ENCODE measurements around the gene CTCF.
A peak's percentile ranks its signal among the peaks of the same experiment; 100 is the strongest.

The CTCF gene

DNA sequence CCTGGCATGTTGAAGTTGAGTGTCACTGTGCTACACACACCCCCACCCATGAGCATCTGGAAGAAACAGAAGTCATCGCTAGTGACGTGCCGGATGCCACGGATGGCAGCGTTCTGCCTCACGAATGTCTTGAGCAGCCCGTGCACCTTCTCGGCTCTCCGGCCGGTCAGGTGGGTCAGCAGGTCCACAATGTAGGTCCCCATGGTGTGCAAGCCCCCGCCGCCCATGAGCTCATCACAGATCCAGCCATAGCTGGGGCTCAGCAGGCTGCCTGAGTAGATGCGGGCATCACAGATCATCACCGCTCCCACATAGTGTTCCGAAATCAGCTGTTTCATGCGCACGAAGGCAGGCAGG, 113.2 kb downstream of the CTCF start:
- ChIA-PET POLR2A (ENCODE audit: low non-redundant PET) (no interaction called here), CTCF (interaction anchor here (1.1 kb wide), 1 partner anchor 12 kb away, joined by 4 read pairs; no protein-coding TSS in a partner anchor)
- H3K27ac ChIP-seq = 0 out of 2 replicates have a peak overlapping the region, but pooled peaks have one; percentile 2
- TF ChIP-seq, protein P1, sequence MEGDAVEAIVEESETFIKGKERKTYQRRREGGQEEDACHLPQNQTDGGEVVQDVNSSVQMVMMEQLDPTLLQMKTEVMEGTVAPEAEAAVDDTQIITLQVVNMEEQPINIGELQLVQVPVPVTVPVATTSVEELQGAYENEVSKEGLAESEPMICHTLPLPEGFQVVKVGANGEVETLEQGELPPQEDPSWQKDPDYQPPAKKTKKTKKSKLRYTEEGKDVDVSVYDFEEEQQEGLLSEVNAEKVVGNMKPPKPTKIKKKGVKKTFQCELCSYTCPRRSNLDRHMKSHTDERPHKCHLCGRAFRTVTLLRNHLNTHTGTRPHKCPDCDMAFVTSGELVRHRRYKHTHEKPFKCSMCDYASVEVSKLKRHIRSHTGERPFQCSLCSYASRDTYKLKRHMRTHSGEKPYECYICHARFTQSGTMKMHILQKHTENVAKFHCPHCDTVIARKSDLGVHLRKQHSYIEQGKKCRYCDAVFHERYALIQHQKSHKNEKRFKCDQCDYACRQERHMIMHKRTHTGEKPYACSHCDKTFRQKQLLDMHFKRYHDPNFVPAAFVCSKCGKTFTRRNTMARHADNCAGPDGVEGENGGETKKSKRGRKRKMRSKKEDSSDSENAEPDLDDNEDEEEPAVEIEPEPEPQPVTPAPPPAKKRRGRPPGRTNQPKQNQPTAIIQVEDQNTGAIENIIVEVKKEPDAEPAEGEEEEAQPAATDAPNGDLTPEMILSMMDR (conservative IDR thresholded peaks at IDR 0.05; ENCODE audit: low read depth) = no peak
- DNase-seq (ENCODE audit: low spot score) = no peak

DNA sequence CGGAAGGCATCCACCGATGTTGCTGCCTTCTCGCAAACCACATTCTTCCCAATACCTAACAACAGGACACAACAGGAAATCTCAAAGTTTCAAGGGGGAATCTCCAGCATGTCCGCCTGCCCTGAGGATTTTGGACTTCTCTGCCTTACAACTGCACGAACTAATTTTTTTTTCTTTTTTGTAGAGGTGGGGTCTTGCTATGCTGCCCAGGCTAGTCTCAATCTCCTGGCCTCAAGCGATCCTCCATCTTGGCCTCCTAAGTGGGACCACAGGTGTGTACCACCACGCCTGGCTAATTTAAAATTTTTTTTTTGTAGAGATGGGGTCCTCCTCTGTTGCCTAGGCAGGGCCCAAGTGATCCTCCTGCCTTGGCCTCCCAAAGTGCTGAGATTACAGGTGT, 113.7 kb downstream of the CTCF start:
- TF ChIP-seq, protein P1 (conservative IDR thresholded peaks at IDR 0.05; ENCODE audit: low read depth) = no peak
- DNase-seq (ENCODE audit: low spot score) = no peak
- ChIA-PET CTCF (interaction anchor here (0.5 to 1.1 kb wide), 4 partner anchors 8 to 229 kb away, joined by 3 to 4 read pairs (median 4); no protein-coding TSS in a partner anchor), POLR2A (ENCODE audit: low non-redundant PET) (no interaction called here)
- H3K27ac ChIP-seq = 0 out of 2 replicates have a peak overlapping the region, but pooled peaks have one; percentile 2

DNA sequence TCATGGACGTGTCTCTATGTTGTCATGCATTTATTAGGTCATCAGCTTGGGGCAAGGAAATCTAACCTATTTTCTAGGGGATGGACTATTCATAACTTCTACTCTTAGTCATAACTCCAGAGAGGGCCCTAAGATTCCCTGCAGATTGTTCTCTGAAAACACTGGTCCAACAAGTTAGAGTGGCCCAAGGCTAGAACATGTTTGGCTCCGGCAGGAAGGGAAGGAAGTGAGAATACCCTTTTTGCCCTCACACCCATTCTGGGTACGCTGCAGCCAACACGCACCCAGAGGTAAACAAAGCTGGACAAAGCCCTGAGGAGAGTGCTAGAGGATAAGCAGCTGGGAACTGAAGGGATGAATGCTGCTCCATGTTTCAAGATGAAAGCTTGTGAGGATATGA, 114.2 kb downstream of the CTCF start:
- TF ChIP-seq, protein P1 (conservative IDR thresholded peaks at IDR 0.05; ENCODE audit: low read depth) = no peak
- no peak for DNase-seq (ENCODE audit: low spot score)
- ChIA-PET CTCF (interaction anchor here (0.5 to 1.0 kb wide), 4 partner anchors 8 to 229 kb away, joined by 3 to 7 read pairs (median 4); partner anchors contain the start of gene ATP6V0D1), POLR2A (ENCODE audit: low non-redundant PET) (interaction anchor here (0.6 kb wide), 1 partner anchor 119 kb away, joined by 3 read pairs; no protein-coding TSS in a partner anchor)
- H3K27ac ChIP-seq = no peak overlapping the region

DNA sequence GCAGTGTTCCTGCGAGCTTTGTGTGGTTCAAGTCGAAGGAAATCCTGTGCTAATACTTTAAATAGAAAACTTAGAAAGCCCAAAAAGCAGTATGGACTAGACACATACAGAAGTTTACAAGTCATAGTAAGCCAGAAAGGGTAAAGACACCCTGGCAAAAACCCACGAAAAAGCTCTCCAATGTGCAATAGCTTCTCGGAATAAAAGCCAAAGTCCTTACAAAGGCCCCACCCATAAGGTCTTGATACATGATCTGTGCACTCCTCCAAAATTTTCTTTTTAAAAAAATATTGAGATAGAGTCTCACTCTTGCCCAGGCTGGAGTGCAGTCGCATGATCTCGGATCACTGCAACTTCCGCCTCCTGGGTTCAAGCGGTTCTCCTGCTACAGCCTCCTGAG, 114.6 kb downstream of the CTCF start:
- no peak for DNase-seq (ENCODE audit: low spot score)
- POLR2A ChIA-PET (ENCODE audit: low non-redundant PET) = interaction anchor here (0.6 kb wide), 1 partner anchor 119 kb away, joined by 3 read pairs; no protein-coding TSS in a partner anchor
- H3K27ac ChIP-seq = peak overlapping the region; percentile 7; the same call in 1 of the 2 replicates
- TF ChIP-seq, protein P1 (conservative IDR thresholded peaks at IDR 0.05; ENCODE audit: low read depth) = no peak
- CTCF ChIA-PET = interaction anchor here (0.7 to 1.0 kb wide), 3 partner anchors 9 to 196 kb away, joined by 3 to 7 read pairs (median 3); partner anchors contain the start of gene ATP6V0D1

DNA sequence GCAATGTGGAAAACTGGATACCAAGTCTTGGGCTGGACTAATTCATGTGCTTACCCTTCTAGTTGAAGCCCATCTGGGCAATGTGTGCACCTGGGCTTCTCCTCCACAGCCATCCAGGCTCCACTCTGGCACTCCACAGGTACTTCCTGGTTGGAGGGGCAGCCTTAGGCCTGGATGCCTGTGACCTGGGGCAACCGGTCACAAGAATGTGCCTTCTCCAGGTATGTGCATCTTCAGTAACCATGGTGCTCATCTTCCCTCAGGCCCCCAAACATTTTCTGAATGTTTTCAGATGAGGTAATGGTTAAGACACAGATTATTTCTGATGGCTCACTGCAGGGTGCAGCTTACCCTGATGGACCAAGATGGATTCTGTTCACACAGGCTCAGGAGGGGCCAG, 115.4 kb downstream of the CTCF start:
- DNase-seq (ENCODE audit: low spot score) = no peak
- TF ChIP-seq, protein P1 (conservative IDR thresholded peaks at IDR 0.05; ENCODE audit: low read depth) = no peak
- ChIA-PET CTCF (no interaction called here), POLR2A (ENCODE audit: low non-redundant PET) (no interaction called here)
- peak overlapping the region; percentile 7; the same call in 1 of the 2 replicates for H3K27ac ChIP-seq

DNA sequence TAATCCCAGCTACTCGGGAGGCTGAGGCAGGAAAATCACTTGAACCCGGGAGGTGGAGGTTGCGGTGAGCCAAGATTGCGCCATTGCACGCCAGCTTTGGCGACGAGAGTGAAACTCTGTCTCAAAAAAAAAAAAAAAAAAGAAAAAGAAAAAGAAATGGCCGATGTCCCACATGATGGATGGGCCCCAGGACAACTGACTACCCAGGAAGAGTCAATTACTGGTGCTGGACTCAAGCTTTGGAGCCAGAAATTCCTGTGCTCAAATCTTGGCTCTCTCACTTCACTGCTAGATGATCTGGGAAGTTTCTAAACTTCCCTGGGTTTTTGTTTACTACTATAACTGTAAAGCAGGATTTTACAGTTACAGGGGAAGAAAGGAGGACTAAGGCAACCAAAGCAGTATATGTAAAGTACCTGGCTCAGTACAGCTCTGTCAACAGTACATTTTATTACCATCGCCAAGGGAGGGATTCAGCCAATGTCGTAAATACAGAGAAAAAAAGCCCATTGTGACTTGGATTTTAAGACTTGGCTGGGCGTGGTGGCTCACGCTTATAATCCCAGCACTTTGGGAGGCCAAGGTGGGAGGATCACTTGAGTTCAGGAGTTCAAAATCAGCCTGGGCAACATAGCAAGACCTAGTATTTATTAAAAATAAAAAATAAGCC, 116.2 kb downstream of the CTCF start:
- no peak overlapping the region for H3K27ac ChIP-seq
- TF ChIP-seq, protein P1 (conservative IDR thresholded peaks at IDR 0.05; ENCODE audit: low read depth) = no peak
- ChIA-PET CTCF (no interaction called here), POLR2A (ENCODE audit: low non-redundant PET) (interaction anchor here (0.7 kb wide), 1 partner anchor 155 kb away, joined by 3 read pairs; no protein-coding TSS in a partner anchor)
- no peak for DNase-seq (ENCODE audit: low spot score)
